ENCODE data around the gene RAC2.
A peak's percentile ranks its signal among the peaks of the same experiment; 100 is the strongest.

The RAC2 gene

DNA sequence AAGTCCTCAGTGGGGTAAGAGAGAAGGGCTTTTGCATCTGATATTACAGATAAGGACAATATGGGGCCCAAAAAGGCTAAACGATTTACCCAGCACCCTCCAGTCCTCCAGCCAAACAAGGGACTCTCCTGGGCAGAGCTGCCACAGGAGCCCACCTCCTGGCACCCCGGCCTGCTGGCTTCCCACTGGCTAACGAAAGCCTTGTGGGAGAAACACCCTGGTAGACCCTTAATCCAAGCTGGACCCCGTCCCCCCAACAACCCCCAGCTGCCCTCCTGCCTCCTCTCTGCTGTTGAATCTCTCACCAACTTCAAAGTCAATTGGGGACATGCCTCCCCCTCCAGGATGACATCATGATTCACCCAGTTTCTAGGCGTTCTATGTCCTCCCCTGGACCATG is 66.8 kb downstream of the RAC2 start:
- no peaks in the 10 kb centered on the region for H3K36me3 ChIP-seq (ENCODE audit: insufficient read depth, low read length)
- H3K4me3 ChIP-seq (ENCODE audit: low read depth, low read length) = no peak overlapping the region
- no peak overlapping the region for H2AFZ ChIP-seq (ENCODE audit: low read length, unreplicated experiment)
- H3K27ac ChIP-seq (ENCODE audit: low read depth, low read length) = no peak overlapping the region
- no peaks in the 10 kb centered on the region for H3K79me2 ChIP-seq (ENCODE audit: control insufficient read depth, insufficient read depth, low read length, unreplicated experiment)
- no peaks in the 10 kb centered on the region for H3K27me3 ChIP-seq (ENCODE audit: insufficient read depth, low read length)
- H3K4me1 ChIP-seq (ENCODE audit: control insufficient read depth, insufficient read depth, low read length, unreplicated experiment) = peaks cover 16% of the 10 kb centered on the region

DNA sequence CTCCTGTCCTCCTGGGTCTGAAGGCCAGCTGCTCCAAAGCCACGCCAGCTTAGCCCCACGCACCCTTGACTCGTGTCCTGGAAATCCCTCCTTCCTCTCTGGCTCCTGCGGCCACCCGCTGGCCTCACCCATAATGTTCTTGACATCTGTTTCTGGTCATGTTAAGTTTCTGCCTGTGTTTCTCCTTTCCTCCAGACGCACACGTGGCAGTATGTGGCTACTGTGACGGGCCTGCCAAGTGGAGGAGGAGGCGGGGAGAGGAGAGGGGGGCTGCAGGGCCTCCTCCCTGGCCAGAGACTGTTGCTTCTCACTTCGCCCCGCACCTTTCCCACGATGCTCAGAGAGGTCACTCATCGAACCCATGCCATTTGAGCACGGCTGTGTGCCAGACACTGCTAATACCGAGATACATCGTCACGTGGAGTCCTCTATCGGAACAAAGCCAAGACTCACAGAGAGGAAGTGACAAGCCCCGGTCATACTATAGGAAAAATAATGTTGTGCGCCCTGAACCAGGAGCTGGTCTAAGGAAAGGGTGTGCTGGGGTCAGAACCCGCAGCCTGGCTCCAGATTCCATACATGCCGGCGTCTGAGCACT is 67.5 kb downstream of the RAC2 start:
- Histone ChIP-seq H3K36me3 (ENCODE audit: insufficient read depth, low read length) (no peaks in the 10 kb centered on the region), H3K27me3 (ENCODE audit: insufficient read depth, low read length) (no peaks in the 10 kb centered on the region), H2AFZ (ENCODE audit: low read length, unreplicated experiment) (peak overlapping the region; percentile 44), H3K79me2 (ENCODE audit: control insufficient read depth, insufficient read depth, low read length, unreplicated experiment) (no peaks in the 10 kb centered on the region), H3K4me3 (ENCODE audit: low read depth, low read length) (peak overlapping the region; percentile 30), H3K27ac (ENCODE audit: low read depth, low read length) (no peak overlapping the region), H3K4me1 (ENCODE audit: control insufficient read depth, insufficient read depth, low read length, unreplicated experiment) (peaks cover 16% of the 10 kb centered on the region)

DNA sequence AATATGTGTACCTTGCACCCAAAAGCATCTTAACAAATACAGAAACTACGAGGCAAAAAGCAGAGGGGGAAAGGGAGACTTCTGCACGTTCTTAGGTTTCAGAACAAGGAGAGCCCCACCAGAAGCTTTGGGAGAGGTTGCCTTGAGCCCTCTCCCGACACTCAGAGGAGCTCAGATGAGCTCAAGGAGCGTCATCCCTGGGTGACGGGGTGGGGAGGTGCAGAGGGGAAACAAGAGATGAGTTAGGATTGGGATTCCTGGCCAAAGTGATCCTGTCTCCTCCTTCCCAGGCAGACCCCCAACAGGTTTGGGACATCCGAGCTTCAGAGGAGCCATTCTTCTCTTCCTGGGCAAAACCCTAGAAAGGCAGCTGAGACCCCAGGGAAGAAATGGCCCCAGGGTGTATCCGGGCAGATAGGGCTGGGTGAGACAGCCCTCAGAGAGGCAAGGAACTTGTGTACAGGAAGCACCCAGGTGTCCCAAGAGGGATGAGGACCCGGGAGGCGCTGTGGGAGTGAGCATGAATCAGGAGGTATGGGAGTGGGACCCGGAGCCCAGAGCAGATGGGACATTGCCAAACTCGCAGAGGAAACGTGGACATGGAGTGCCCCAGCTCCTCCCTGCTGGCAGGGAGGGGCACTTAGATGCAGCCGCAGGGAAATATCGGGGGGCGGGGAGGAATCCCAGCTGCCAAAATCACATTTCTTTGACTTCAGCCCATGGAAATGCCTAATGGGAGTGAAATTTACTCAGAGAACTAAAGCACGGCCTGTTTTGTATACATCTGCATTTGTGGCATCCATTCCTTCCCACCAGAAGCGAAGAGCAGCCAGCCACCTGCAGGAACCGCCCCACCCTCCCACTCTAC is 68.4 kb downstream of the RAC2 start:
- Histone ChIP-seq H3K27me3 (ENCODE audit: insufficient read depth, low read length) (no peaks in the 10 kb centered on the region), H3K4me1 (ENCODE audit: control insufficient read depth, insufficient read depth, low read length, unreplicated experiment) (peaks cover 16% of the 10 kb centered on the region), H2AFZ (ENCODE audit: low read length, unreplicated experiment) (no peak overlapping the region), H3K79me2 (ENCODE audit: control insufficient read depth, insufficient read depth, low read length, unreplicated experiment) (no peaks in the 10 kb centered on the region), H3K27ac (ENCODE audit: low read depth, low read length) (no peak overlapping the region), H3K4me3 (ENCODE audit: low read depth, low read length) (peak overlapping the region; percentile 30; the same call in 1 of the 2 replicates), H3K36me3 (ENCODE audit: insufficient read depth, low read length) (no peaks in the 10 kb centered on the region)
